Stimulated activated naive CD8-positive, alpha-beta T cell treated with anti-CD3 and anti-CD28 coated beads, Interleukin-15, Interleukin-2, amounts not matched to agents 100 ng/mL and 50 ng/mL, for 24 hours (primary cell): ENCODE results near the gene SMAD5.

Source experiments
- H3K27ac Mint-ChIP-seq: one replicate; pipeline ENCODE4 v1.8.0; 2021; ENCODE audit warnings: mild to moderate bottlenecking, mixed read lengths
- H3K27me3 Mint-ChIP-seq: one replicate; pipeline ENCODE4 v1.8.0; 2021; ENCODE audit warnings: mixed read lengths
- H3K36me3 Mint-ChIP-seq: one replicate; pipeline ENCODE4 v1.8.0; 2021; ENCODE audit warnings: low read depth, mixed read lengths
- H3K4me1 Mint-ChIP-seq: one replicate; pipeline ENCODE4 v1.8.0; 2021; ENCODE audit warnings: low read depth, mixed read lengths
- H3K4me3 Mint-ChIP-seq: one replicate; pipeline ENCODE4 v1.8.0; 2021; ENCODE audit warnings: mild to moderate bottlenecking, mixed read lengths
- H3K9me3 Mint-ChIP-seq: one replicate; pipeline ENCODE4 v1.8.0; 2021; ENCODE audit warnings: mixed read lengths

Gene SMAD5

GRCh38 chr5:136228136-136228757, 95.6 kb downstream of the SMAD5 start:
- Mint-ChIP-seq H3K9me3 (no peaks in the 10 kb centered on the region), H3K4me3 (no peak overlapping the region), H3K27ac (no peak overlapping the region), H3K27me3 (peaks cover 14% of the 10 kb centered on the region), H3K36me3 (no peaks in the 10 kb centered on the region), H3K4me1 (no peaks in the 10 kb centered on the region)

- H3K27ac Mint-ChIP-seq: no peak overlapping the region
Measured at GRCh38 chr5:136230176-136230575, 97.5 kb downstream of the SMAD5 start.

DNA sequence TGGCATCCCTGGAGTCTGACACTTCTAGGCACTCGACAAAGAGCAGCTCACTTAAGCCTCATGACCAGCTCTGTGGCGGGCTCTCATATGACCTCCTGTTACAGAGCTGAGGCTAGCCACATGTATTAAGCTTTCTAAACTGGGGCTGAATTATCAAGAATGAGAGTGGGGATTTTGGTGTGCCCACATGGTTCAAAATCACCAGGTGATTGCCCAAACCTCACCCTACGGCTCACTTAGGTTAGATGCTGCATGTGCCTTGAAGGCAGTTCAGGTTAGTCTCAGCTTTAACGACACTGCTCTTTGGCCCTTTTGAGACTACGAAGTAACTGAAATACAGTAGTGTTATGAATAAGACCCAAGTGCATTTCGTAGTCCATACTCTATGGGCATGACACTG, 99.7 kb downstream of the SMAD5 start:
- no peaks in the 10 kb centered on the region for H3K36me3 Mint-ChIP-seq
- no peaks in the 10 kb centered on the region for H3K9me3 Mint-ChIP-seq
- no peaks in the 10 kb centered on the region for H3K4me1 Mint-ChIP-seq
- H3K27ac Mint-ChIP-seq: no peak overlapping the region
- no peak overlapping the region for H3K4me3 Mint-ChIP-seq
- peaks cover 15% of the 10 kb centered on the region for H3K27me3 Mint-ChIP-seq

More at GRCh38 chr5:136230176-136230575, 97.5 kb downstream of the SMAD5 start:
- no peaks in the 10 kb centered on the region for H3K4me1 Mint-ChIP-seq
- H3K36me3 Mint-ChIP-seq: no peaks in the 10 kb centered on the region
- H3K27me3 Mint-ChIP-seq: peaks cover 14% of the 10 kb centered on the region
- no peaks in the 10 kb centered on the region for H3K9me3 Mint-ChIP-seq
- H3K4me3 Mint-ChIP-seq: no peak overlapping the region
